HepG2 (cell line): ENCODE results near the gene CLDN7. TPM values are rescaled to one million over a fixed set of nuclear protein-coding genes. Genes with fewer than 3 reads are reported as not detected.

Experiments
- BCL6 ChIP-seq: IDR thresholded peaks from 2 replicates; pipeline ENCODE4 v1.6.1; 2016; ENCODE audit warnings: missing genetic modification reagents, missing compliant biosample characterization
- CC2D1A ChIP-seq: sonication (generic); formaldehyde crosslinking; IDR thresholded peaks from 2 replicates; pipeline ENCODE4 v1.8.1; 2023; ENCODE audit warnings: mild to moderate bottlenecking, missing genetic modification reagents
- FOSL2 ChIP-seq: sonication (generic); formaldehyde crosslinking; IDR thresholded peaks from 2 replicates; pipeline ENCODE4 v1.4.0; 2020; ENCODE audit warnings: missing genetic modification reagents
- JDP2 ChIP-seq: sonication (generic); formaldehyde crosslinking; IDR thresholded peaks from 2 replicates; pipeline ENCODE4 v1.8.1; 2022; ENCODE audit warnings: missing genetic modification reagents, borderline replicate concordance
- KAT8 ChIP-seq: IDR thresholded peaks from 2 replicates; pipeline ENCODE4 v1.6.1; 2016; ENCODE audit warnings: missing genetic modification reagents, missing compliant biosample characterization
- KLF16 ChIP-seq, 2 experiments: sonication (generic) in 1 of 2; formaldehyde crosslinking in 1 of 2; IDR thresholded peaks; 2 replicates each; pipeline versions ENCODE4 v1.6.1 to v1.8.0; 2016 to 2023; ENCODE audit warnings: missing genetic modification reagents in 2 of 2, missing compliant biosample characterization in 1 of 2
- MXI1 ChIP-seq: IDR thresholded peaks from 3 replicates; pipeline ENCODE4 v1.6.1; 2012; ENCODE audit warnings: low read depth, low read length, inconsistent platforms, borderline replicate concordance
- SETDB1 ChIP-seq: sonication (generic); formaldehyde crosslinking; IDR thresholded peaks from 2 replicates; pipeline ENCODE4 v1.5.1; 2020; ENCODE audit warnings: missing genetic modification reagents, mild to moderate bottlenecking, borderline replicate concordance
- ZBTB8A ChIP-seq: sonication (generic); formaldehyde crosslinking; IDR thresholded peaks from 2 replicates; pipeline ENCODE4 v1.4.0; 2020; ENCODE audit warnings: mild to moderate bottlenecking, low read depth, missing genetic modification reagents, borderline replicate concordance
- ZNF30 ChIP-seq: sonication (generic); formaldehyde crosslinking; IDR thresholded peaks from 2 replicates; pipeline ENCODE4 v1.5.0; 2020; ENCODE audit warnings: mild to moderate bottlenecking, missing genetic modification reagents
- ZNF44 ChIP-seq: sonication (generic); formaldehyde crosslinking; IDR thresholded peaks from 2 replicates; pipeline ENCODE4 v1.5.1; 2020; ENCODE audit warnings: mild to moderate bottlenecking, missing genetic modification reagents
- ZNF614 ChIP-seq: IDR thresholded peaks from 2 replicates; pipeline ENCODE4 v1.6.1; 2018; ENCODE audit warnings: missing biosample characterization, missing genetic modification reagents, inconsistent platforms, borderline replicate concordance
- ZNF766 ChIP-seq: sonication (generic); formaldehyde crosslinking; IDR thresholded peaks from 2 replicates; pipeline ENCODE4 v1.5.0; 2020; ENCODE audit warnings: missing genetic modification reagents, borderline replicate concordance
- ZNF768 ChIP-seq: sonication (generic); formaldehyde crosslinking; IDR thresholded peaks from 2 replicates; pipeline ENCODE4 v1.4.0; 2020; ENCODE audit warnings: missing genetic modification reagents
- polyA plus RNA-seq, 8 experiments: library from polyadenylated mRNA; depleted of rRNA in 3 of 8; stranded (reverse) in 7 of 8; unstranded in 1 of 8; fragments of >200 nt; fragmentation: Illumina TruSeq in 4 of 8; extraction: Trizol in 4 of 8; gene quantifications; 2 replicates each; pipeline versions ENCODE4 v1.2.1 to v1.2.3, GENCODE V29; 2011 to 2016; ENCODE audit warnings: low read depth in 4 of 8, missing spikeins in 1 of 8, mixed read lengths in 1 of 8; ENCODE audit not compliant: insufficient read depth in 1 of 8
- total RNA-seq, 5 experiments: library from RNA; depleted of rRNA; stranded (reverse); fragments of >200 nt; fragmentation: Illumina TruSeq; extraction: Trizol; gene quantifications; 2 replicates each; pipeline ENCODE4 v1.2.3, GENCODE V29; 2016; ENCODE audit warnings: low read depth in 1 of 5
- TF ChIP-seq, protein P1 (sequence below): sonication (generic); formaldehyde crosslinking; IDR thresholded peaks from 2 replicates; pipeline ENCODE4 v1.4.0; 2020; ENCODE audit warnings: missing genetic modification reagents, mild to moderate bottlenecking, borderline replicate concordance
- TF ChIP-seq, protein P2 (sequence below): sonication (generic); formaldehyde crosslinking; IDR thresholded peaks from 2 replicates; pipeline ENCODE4 v1.4.0; 2020; ENCODE audit warnings: missing genetic modification reagents
- TF ChIP-seq, protein P3 (sequence below): fragments of 450-650 bp; IDR thresholded peaks from 2 replicates; pipeline ENCODE4 v1.6.1; 2017; ENCODE audit warnings: mild to moderate bottlenecking
- TF ChIP-seq, protein P4 (sequence below): sonication (generic); formaldehyde crosslinking; IDR thresholded peaks from 2 replicates; pipeline ENCODE4 v1.8.1; 2023; ENCODE audit warnings: missing genetic modification reagents, mild to moderate bottlenecking, borderline replicate concordance
- TF ChIP-seq, protein P5 (sequence below): fragments of 450-650 bp; IDR thresholded peaks from 2 replicates; pipeline ENCODE4 v1.6.1; 2016
- TF ChIP-seq, protein P6 (sequence below): sonication (generic); formaldehyde crosslinking; IDR thresholded peaks from 2 replicates; pipeline ENCODE4 v1.4.0; 2020; ENCODE audit warnings: mild to moderate bottlenecking, missing genetic modification reagents

Gene CLDN7
- total and polyA plus RNA-seq, 2 of the 13 experiments (the other 11 are each of a cell fraction or from before 2014, with no cell fraction given), result not detected

DNA sequence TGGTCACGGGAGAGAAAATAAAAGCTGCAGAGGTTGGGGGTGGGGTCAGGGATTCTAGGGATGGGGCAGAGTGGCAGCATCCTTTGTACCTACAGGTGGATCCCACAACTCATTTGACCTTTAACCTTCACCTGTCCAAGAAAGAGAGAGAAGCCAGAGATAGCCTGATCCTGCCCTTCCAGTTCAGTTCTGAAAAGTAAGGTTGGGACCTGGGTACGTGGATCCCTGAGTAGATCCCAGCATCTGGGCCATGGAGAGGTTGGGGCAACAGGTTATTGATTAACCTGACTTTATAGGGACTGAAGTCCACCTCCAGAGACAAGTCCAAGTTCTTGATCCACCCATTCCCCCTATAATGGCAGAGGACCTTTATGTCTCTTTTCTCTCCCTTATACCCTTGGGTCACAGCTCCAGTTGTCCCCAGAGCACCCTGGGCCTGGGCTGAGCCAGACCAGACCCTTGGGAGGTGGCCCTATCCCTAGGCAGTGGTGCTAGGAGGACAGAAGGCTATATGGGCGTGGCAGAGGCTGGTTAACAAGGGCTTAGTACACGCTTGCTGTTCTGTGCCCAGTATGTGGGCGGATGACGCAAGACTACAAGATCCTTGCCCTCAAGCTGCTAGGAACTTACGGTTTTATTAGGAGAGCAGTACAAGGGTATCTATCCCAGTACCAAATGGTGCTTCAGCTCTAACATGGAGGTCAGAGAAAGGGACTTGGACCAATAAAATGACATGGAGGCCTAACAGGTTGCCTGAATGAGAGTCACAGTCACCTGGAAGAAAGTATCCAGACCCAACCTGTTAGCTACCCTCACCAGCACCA is 3.3 kb downstream of the CLDN7 start (continued):
- TF ChIP-seq, protein P1, sequence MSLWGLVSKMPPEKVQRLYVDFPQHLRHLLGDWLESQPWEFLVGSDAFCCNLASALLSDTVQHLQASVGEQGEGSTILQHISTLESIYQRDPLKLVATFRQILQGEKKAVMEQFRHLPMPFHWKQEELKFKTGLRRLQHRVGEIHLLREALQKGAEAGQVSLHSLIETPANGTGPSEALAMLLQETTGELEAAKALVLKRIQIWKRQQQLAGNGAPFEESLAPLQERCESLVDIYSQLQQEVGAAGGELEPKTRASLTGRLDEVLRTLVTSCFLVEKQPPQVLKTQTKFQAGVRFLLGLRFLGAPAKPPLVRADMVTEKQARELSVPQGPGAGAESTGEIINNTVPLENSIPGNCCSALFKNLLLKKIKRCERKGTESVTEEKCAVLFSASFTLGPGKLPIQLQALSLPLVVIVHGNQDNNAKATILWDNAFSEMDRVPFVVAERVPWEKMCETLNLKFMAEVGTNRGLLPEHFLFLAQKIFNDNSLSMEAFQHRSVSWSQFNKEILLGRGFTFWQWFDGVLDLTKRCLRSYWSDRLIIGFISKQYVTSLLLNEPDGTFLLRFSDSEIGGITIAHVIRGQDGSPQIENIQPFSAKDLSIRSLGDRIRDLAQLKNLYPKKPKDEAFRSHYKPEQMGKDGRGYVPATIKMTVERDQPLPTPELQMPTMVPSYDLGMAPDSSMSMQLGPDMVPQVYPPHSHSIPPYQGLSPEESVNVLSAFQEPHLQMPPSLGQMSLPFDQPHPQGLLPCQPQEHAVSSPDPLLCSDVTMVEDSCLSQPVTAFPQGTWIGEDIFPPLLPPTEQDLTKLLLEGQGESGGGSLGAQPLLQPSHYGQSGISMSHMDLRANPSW (CRISPR knock-in tag), result no peak
- TF ChIP-seq, protein P2, sequence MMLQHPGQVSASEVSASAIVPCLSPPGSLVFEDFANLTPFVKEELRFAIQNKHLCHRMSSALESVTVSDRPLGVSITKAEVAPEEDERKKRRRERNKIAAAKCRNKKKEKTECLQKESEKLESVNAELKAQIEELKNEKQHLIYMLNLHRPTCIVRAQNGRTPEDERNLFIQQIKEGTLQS (CRISPR knock-in tag), result peak; percentile 89
- TF ChIP-seq ZBTB8A (CRISPR knock-in tag) (no peak), MXI1 (peak; percentile 27; the same call in 1 of the 3 replicates), ZNF766 (no peak), CC2D1A (no peak), ZNF44 (CRISPR knock-in tag) (peak; percentile 87; the same call in 1 of the 2 replicates), ZNF614 (CRISPR knock-in tag) (no peak), SETDB1 (no peak), KAT8 (CRISPR knock-in tag) (peak; percentile 35; the same call in 1 of the 2 replicates), ZNF768 (CRISPR knock-in tag) (peak; percentile 82), FOSL2 (CRISPR knock-in tag) (peak; percentile 54), BCL6 (CRISPR knock-in tag) (peak; percentile 46; the same call in 1 of the 2 replicates), ZNF30 (CRISPR knock-in tag) (no peak), KLF16 (CRISPR knock-in tag; IDR thresholded peaks at IDR 0.05) (peak in 1 of 2 experiments; percentile 32; a peak in 1 of 4 replicates), JDP2 (CRISPR knock-in tag) (no peak)
- TF ChIP-seq, protein P3, sequence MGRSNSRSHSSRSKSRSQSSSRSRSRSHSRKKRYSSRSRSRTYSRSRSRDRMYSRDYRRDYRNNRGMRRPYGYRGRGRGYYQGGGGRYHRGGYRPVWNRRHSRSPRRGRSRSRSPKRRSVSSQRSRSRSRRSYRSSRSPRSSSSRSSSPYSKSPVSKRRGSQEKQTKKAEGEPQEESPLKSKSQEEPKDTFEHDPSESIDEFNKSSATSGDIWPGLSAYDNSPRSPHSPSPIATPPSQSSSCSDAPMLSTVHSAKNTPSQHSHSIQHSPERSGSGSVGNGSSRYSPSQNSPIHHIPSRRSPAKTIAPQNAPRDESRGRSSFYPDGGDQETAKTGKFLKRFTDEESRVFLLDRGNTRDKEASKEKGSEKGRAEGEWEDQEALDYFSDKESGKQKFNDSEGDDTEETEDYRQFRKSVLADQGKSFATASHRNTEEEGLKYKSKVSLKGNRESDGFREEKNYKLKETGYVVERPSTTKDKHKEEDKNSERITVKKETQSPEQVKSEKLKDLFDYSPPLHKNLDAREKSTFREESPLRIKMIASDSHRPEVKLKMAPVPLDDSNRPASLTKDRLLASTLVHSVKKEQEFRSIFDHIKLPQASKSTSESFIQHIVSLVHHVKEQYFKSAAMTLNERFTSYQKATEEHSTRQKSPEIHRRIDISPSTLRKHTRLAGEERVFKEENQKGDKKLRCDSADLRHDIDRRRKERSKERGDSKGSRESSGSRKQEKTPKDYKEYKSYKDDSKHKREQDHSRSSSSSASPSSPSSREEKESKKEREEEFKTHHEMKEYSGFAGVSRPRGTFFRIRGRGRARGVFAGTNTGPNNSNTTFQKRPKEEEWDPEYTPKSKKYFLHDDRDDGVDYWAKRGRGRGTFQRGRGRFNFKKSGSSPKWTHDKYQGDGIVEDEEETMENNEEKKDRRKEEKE, result no peak
- TF ChIP-seq, protein P4, sequence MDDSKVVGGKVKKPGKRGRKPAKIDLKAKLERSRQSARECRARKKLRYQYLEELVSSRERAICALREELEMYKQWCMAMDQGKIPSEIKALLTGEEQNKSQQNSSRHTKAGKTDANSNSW (CRISPR knock-in tag), result no peak
- TF ChIP-seq, protein P5, sequence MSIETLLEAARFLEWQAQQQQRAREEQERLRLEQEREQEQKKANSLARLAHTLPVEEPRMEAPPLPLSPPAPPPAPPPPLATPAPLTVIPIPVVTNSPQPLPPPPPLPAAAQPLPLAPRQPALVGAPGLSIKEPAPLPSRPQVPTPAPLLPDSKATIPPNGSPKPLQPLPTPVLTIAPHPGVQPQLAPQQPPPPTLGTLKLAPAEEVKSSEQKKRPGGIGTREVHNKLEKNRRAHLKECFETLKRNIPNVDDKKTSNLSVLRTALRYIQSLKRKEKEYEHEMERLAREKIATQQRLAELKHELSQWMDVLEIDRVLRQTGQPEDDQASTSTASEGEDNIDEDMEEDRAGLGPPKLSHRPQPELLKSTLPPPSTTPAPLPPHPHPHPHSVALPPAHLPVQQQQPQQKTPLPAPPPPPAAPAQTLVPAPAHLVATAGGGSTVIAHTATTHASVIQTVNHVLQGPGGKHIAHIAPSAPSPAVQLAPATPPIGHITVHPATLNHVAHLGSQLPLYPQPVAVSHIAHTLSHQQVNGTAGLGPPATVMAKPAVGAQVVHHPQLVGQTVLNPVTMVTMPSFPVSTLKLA, result no peak
- TF ChIP-seq, protein P6, sequence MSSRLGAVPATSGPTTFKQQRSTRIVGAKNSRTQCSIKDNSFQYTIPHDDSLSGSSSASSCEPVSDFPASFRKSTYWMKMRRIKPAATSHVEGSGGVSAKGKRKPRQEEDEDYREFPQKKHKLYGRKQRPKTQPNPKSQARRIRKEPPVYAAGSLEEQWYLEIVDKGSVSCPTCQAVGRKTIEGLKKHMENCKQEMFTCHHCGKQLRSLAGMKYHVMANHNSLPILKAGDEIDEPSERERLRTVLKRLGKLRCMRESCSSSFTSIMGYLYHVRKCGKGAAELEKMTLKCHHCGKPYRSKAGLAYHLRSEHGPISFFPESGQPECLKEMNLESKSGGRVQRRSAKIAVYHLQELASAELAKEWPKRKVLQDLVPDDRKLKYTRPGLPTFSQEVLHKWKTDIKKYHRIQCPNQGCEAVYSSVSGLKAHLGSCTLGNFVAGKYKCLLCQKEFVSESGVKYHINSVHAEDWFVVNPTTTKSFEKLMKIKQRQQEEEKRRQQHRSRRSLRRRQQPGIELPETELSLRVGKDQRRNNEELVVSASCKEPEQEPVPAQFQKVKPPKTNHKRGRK (CRISPR knock-in tag), result no peak
